ENCODE data around the gene KLHDC8A.

KLHDC8A gene

DNA sequence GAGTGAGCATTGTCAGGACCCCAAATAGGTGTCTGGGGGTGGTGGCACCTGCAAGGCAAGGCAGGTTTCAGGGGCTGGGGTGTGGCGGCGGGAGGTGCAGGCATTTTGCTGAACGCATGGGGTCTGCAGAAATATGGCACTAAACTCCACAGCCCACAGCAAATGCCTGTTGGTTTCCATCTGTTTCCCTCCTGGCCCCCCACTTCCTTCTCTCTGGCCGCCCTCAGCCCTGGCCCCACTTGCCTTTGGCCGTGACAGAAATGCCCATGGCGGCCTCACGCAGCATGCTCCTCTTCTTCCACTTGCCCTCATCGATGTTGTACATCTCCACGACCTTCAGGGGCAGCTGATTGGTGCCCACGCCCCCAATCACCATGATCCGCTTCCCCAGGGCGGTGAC is 13.7 kb downstream of the KLHDC8A start:
- DNase-seq = no peak
- Histone ChIP-seq H3K9me3 (ENCODE audit: severe bottlenecking) (no peaks in the 10 kb centered on the region), H3K27me3 (ENCODE audit: insufficient read depth, low read depth, severe bottlenecking) (no peaks in the 10 kb centered on the region), H3K27ac (no peak overlapping the region), H3K36me3 (no peaks in the 10 kb centered on the region), H3K4me3 (ENCODE audit: low read depth, low read length) (no peak overlapping the region)
- TF ChIP-seq, protein P1, sequence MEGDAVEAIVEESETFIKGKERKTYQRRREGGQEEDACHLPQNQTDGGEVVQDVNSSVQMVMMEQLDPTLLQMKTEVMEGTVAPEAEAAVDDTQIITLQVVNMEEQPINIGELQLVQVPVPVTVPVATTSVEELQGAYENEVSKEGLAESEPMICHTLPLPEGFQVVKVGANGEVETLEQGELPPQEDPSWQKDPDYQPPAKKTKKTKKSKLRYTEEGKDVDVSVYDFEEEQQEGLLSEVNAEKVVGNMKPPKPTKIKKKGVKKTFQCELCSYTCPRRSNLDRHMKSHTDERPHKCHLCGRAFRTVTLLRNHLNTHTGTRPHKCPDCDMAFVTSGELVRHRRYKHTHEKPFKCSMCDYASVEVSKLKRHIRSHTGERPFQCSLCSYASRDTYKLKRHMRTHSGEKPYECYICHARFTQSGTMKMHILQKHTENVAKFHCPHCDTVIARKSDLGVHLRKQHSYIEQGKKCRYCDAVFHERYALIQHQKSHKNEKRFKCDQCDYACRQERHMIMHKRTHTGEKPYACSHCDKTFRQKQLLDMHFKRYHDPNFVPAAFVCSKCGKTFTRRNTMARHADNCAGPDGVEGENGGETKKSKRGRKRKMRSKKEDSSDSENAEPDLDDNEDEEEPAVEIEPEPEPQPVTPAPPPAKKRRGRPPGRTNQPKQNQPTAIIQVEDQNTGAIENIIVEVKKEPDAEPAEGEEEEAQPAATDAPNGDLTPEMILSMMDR (IDR thresholded peaks at IDR 0.05; ENCODE audit: low read depth, low read length) = no peak

DNA sequence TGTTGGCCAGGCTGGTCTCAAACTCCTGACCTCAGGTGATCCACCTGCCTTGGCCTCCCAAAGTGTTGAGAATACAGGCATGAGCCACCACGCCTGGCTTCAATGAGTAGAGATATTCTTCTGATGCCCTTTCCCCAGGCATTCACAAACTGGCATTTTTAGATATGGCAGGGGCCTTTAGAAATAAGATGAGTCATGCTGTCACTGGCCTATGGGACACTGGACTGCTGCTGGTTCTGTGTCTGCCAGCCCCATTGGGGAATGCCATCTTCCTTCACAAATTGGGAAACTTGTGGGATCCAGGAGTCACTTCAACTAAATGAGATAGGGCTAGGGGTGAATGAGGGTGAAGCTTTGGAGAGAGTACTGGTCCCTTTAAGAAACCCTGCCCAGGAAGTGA is 16.0 kb downstream of the KLHDC8A start:
- Histone ChIP-seq H3K27ac (peak overlapping the region; percentile 24), H3K4me3 (ENCODE audit: low read depth, low read length) (no peak overlapping the region), H3K27me3 (ENCODE audit: insufficient read depth, low read depth, severe bottlenecking) (no peaks in the 10 kb centered on the region), H3K9me3 (ENCODE audit: severe bottlenecking) (no peaks in the 10 kb centered on the region), H3K36me3 (no peaks in the 10 kb centered on the region)
- no peak for DNase-seq
- TF ChIP-seq, protein P1 (IDR thresholded peaks at IDR 0.05; ENCODE audit: low read depth, low read length) = no peak

DNA sequence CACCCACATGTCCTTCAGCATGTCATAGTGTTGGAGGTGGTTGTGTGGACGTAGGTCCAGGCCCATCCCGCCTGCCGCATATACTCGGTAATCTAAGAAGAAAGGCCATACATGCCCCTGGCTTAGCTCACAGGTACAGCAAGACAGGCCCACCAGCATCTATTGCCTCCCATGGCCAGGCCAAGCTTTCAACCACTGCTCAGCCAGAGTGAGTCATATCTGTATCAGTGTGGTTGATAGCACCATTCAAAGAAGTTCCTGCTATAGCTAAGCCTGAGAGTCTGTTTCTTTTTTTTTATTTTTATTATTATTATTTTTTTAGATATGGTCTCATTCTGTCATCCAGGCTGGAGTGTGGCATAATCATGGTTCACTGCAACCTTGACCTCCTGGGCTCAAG is 17.0 kb downstream of the KLHDC8A start:
- TF ChIP-seq, protein P1 (IDR thresholded peaks at IDR 0.05; ENCODE audit: low read depth, low read length) = no peak
- Histone ChIP-seq H3K4me3 (ENCODE audit: low read depth, low read length) (no peak overlapping the region), H3K27ac (no peak overlapping the region), H3K9me3 (ENCODE audit: severe bottlenecking) (no peaks in the 10 kb centered on the region), H3K36me3 (no peaks in the 10 kb centered on the region), H3K27me3 (ENCODE audit: insufficient read depth, low read depth, severe bottlenecking) (no peaks in the 10 kb centered on the region)
- DNase-seq = no peak

DNA sequence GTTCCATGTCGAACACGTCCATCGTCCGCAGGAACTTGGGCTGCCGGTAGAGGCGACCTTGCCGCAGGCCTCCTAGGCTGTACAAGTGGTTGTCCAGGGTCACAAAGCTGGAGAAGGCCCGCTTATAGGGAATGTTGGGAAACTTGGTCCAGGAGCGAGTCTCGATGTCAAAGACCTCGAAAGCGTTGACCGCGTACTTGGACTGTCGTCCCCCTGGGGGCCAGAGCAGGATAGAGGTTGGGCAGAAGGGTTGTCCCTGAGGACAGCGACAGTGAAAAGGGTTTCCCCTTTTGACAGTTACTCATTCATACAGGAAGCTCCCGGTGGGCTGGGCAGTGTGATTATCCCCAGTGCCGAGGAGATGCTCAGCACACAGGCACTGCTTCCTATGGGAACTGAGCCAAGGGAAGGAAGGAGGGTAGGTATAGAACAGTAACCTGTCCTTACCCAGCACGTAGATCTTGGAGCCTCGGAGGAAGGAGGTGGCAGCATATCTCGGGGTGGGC is 17.5 kb downstream of the KLHDC8A start:
- Histone ChIP-seq H3K27me3 (ENCODE audit: insufficient read depth, low read depth, severe bottlenecking) (no peaks in the 10 kb centered on the region), H3K4me3 (ENCODE audit: low read depth, low read length) (no peak overlapping the region)
- DNase-seq = no peak

DNA sequence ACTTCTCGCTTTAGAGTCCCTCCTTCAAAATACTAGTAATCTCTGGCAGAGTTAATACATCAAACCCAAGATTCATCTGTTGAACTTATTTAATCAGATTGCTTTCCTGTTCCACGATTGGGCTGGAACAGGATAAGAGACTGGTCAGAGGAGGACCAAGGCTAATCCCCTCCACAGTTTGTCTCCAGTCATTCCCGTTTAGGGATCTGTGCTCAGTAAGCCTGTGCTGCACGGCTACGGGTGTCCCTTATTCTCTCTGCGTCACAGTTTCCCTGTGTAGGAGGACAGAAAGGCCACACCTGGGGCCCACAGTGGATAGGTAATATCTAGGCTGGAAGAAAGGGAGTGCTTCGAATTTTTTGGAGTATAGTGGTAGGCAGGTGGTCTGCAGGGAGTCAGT is 18.7 kb downstream of the KLHDC8A start:
- Histone ChIP-seq H3K36me3 (no peaks in the 10 kb centered on the region), H3K27me3 (ENCODE audit: insufficient read depth, low read depth, severe bottlenecking) (no peaks in the 10 kb centered on the region), H3K9me3 (ENCODE audit: severe bottlenecking) (no peaks in the 10 kb centered on the region), H3K27ac (peak overlapping the region; percentile 94), H3K4me3 (ENCODE audit: low read depth, low read length) (peak overlapping the region; percentile 15)
- TF ChIP-seq, protein P1 (IDR thresholded peaks at IDR 0.05; ENCODE audit: low read depth, low read length) = no peak
- peak; percentile 97 for DNase-seq

More for the DNA sequence above, 17.5 kb downstream of the KLHDC8A start:
- Histone ChIP-seq H3K9me3 (ENCODE audit: severe bottlenecking) (no peaks in the 10 kb centered on the region), H3K27ac (peak overlapping the region; percentile 94), H3K36me3 (no peaks in the 10 kb centered on the region)
- TF ChIP-seq, protein P1 (IDR thresholded peaks at IDR 0.05; ENCODE audit: low read depth, low read length) = no peak

DNA sequence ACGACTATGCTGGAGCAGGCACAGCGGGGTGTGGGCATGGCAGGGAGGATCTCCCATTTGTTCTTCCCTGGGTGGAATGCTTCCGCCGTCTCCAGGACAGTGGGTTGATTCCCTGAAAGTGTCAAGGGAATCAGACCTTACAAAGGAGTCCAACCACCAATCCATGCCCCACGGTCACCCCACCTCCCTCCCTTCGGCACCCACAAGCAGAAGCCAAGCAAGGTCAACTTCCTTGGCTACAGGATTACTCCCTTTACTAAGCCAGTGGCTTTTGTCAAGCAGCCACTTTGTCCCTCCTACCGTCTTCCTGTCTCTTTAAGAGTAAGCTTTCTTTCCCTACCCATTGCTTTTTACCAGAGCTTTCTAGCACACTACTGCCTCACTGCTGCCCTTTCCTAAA is 19.2 kb downstream of the KLHDC8A start:
- no peaks in the 10 kb centered on the region for H3K27me3 ChIP-seq (ENCODE audit: insufficient read depth, low read depth, severe bottlenecking)
- H3K36me3 ChIP-seq = no peaks in the 10 kb centered on the region
- H3K9me3 ChIP-seq (ENCODE audit: severe bottlenecking) = no peaks in the 10 kb centered on the region
- DNase-seq = peak; percentile 98
- peak overlapping the region; percentile 94 for H3K27ac ChIP-seq
- H3K4me3 ChIP-seq (ENCODE audit: low read depth, low read length) = peak overlapping the region; percentile 15
- TF ChIP-seq, protein P1 (IDR thresholded peaks at IDR 0.05; ENCODE audit: low read depth, low read length) = 0 out of 2 replicates have a peak, but pooled peaks have one; percentile 7

Data from WERI-Rb-1 (cell line).